ENCODE measurements around the gene ATG13.

Gene ATG13

DNA sequence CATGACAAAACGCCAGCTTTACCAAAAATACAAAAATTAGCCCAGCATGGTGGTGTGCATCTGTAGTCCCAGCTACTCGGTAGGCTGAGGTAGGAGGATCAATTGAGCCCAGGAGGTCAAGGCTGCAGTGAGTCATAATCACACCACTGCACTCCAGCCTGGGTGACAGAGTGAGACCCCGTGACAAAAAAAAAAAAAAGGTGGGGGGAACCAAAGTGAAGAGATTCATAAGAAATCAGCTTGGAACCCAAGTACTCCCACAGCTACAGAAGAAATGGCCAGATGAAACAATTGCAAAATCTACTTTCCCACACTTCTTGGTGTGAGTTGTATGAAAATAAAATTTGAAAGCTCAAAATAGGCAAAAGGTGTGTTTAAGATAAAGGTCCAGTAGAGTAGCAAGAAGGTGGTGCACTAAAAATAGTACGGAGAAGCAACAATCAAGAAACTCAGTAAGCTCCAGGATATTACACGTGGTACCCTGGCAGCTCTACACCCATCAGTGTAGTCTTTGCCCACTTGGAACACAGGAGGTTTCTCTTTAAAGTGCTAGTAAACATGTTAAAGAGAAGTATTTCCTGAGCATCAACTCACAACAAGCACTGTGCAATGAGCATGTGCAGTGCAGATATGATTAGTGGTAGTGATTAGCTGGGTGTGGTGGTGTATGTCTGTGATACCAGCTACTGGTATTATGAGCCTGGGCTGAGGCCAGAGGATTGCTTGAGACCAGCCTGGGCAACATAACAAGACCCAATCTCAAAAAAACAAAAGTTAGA is 5.6 kb upstream of the ATG13 start:
- Histone ChIP-seq H3K27me3 (ENCODE audit: control insufficient read depth, insufficient read depth, low read length) (no peaks in the 10 kb centered on the region), H3K9me3 (ENCODE audit: control insufficient read depth, low read length) (no peaks in the 10 kb centered on the region), H3K9ac (no peak overlapping the region), H3K4me2 (ENCODE audit: low read length) (no peak overlapping the region), H3K4me3 (ENCODE audit: low read depth, low read length) (no peak overlapping the region), H3K27ac (no peak overlapping the region), H2AFZ (no peak overlapping the region), H3K36me3 (ENCODE audit: control insufficient read depth, insufficient read depth, low read length) (no peaks in the 10 kb centered on the region), H3K4me1 (no peaks in the 10 kb centered on the region), H3K79me2 (peaks cover 3% of the 10 kb centered on the region)
- TF ChIP-seq, protein P1, sequence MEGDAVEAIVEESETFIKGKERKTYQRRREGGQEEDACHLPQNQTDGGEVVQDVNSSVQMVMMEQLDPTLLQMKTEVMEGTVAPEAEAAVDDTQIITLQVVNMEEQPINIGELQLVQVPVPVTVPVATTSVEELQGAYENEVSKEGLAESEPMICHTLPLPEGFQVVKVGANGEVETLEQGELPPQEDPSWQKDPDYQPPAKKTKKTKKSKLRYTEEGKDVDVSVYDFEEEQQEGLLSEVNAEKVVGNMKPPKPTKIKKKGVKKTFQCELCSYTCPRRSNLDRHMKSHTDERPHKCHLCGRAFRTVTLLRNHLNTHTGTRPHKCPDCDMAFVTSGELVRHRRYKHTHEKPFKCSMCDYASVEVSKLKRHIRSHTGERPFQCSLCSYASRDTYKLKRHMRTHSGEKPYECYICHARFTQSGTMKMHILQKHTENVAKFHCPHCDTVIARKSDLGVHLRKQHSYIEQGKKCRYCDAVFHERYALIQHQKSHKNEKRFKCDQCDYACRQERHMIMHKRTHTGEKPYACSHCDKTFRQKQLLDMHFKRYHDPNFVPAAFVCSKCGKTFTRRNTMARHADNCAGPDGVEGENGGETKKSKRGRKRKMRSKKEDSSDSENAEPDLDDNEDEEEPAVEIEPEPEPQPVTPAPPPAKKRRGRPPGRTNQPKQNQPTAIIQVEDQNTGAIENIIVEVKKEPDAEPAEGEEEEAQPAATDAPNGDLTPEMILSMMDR (IDR thresholded peaks at IDR 0.05), result no peak

DNA sequence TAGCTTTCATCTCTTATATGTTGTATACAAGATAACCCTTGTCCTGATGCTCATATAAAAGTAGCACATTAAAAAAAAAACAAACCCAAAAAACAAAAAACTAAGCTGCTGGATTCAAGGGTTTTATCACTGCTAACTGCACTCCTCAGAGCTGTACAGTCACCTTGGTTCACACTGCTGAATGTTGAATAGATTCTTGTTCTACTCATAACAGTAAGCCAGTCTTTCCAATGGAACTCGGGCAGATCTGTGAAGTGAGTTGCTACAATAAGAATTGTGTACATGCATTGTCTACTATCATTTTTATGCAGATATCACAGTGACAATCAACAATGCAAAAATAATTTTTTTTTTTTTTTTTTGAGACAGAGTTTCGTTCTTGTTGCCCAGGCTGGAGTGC is 5.0 kb upstream of the ATG13 start:
- no peaks in the 10 kb centered on the region for H3K36me3 ChIP-seq (ENCODE audit: control insufficient read depth, insufficient read depth, low read length)
- no peak overlapping the region for H3K4me3 ChIP-seq (ENCODE audit: low read depth, low read length)
- TF ChIP-seq, protein P1 (IDR thresholded peaks at IDR 0.05), result no peak
- H3K9ac ChIP-seq, result no peak overlapping the region
- H3K79me2 ChIP-seq, result peaks cover 3% of the 10 kb centered on the region
- H3K4me1 ChIP-seq, result no peaks in the 10 kb centered on the region
- H3K27me3 ChIP-seq (ENCODE audit: control insufficient read depth, insufficient read depth, low read length), result no peaks in the 10 kb centered on the region
- no peak overlapping the region for H3K4me2 ChIP-seq (ENCODE audit: low read length)
- no peak overlapping the region for H2AFZ ChIP-seq
- no peak overlapping the region for H3K27ac ChIP-seq
- H3K9me3 ChIP-seq (ENCODE audit: control insufficient read depth, low read length), result no peaks in the 10 kb centered on the region

DNA sequence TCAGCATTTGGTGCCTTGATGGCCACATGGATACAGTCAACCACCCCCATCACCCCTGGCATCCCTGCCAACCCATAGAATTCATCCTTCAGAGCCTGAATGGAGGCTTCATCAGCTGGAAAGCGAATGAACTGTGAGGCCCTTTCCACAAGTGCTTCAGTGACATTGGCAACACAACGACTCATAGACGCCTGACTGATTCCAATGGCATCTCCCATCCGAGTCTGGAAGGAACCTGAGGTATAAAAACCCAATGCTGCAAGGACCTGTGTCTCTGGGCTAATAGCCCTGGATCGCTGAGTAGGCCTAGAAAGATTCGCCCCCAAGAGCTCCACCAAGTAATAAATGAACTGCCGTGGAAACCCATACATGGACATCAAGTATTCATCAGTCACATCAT is 1.6 kb upstream of the ATG13 start:
- no peaks in the 10 kb centered on the region for H3K4me1 ChIP-seq
- H3K4me2 ChIP-seq (ENCODE audit: low read length), result no peak overlapping the region
- no peaks in the 10 kb centered on the region for H3K36me3 ChIP-seq (ENCODE audit: control insufficient read depth, insufficient read depth, low read length)
- TF ChIP-seq, protein P1 (IDR thresholded peaks at IDR 0.05), result no peak
- no peaks in the 10 kb centered on the region for H3K9me3 ChIP-seq (ENCODE audit: control insufficient read depth, low read length)
- H3K27ac ChIP-seq, result no peak overlapping the region
- H3K79me2 ChIP-seq, result peaks cover 11% of the 10 kb centered on the region
- H2AFZ ChIP-seq, result no peak overlapping the region
- H3K9ac ChIP-seq, result no peak overlapping the region
- no peak overlapping the region for H3K4me3 ChIP-seq (ENCODE audit: low read depth, low read length)
- no peaks in the 10 kb centered on the region for H3K27me3 ChIP-seq (ENCODE audit: control insufficient read depth, insufficient read depth, low read length)

DNA sequence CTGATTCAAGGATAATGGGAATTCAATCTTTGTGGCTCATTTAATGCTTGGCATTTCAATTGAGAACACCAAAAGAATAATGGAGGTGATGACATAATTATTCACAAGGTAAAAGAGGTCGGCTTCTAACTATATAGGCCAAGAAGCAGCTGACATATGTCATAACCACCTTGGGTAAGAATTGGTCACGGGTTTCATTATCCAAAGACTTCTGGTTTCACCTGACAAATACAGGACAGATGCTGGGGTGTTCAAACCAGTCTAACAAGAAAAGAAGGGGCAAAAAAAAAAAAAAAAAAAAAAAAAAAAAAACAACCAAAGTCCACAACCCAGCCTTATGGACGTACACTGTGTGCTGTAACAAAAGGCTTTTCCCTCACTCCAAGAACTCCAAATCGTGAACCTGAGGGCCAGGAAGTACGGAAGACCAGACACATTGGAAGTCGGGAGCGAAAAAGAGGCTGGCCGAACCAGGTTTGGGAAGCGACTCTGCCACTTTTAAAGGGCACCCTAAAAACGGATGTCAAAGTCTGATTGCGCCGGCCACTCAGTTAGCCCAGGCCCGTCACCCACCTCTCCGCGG is 711 bp upstream of the ATG13 start:
- Histone ChIP-seq H3K36me3 (ENCODE audit: control insufficient read depth, insufficient read depth, low read length) (no peaks in the 10 kb centered on the region), H3K9ac (no peak overlapping the region), H3K27me3 (ENCODE audit: control insufficient read depth, insufficient read depth, low read length) (no peaks in the 10 kb centered on the region), H2AFZ (peak overlapping the region; percentile 95), H3K4me1 (no peaks in the 10 kb centered on the region), H3K27ac (peak overlapping the region; percentile 97), H3K9me3 (ENCODE audit: control insufficient read depth, low read length) (no peaks in the 10 kb centered on the region), H3K79me2 (peaks cover 11% of the 10 kb centered on the region), H3K4me3 (ENCODE audit: low read depth, low read length) (peak overlapping the region; percentile 88), H3K4me2 (ENCODE audit: low read length) (peak overlapping the region; percentile 78)
- TF ChIP-seq, protein P1 (IDR thresholded peaks at IDR 0.05), result no peak

DNA sequence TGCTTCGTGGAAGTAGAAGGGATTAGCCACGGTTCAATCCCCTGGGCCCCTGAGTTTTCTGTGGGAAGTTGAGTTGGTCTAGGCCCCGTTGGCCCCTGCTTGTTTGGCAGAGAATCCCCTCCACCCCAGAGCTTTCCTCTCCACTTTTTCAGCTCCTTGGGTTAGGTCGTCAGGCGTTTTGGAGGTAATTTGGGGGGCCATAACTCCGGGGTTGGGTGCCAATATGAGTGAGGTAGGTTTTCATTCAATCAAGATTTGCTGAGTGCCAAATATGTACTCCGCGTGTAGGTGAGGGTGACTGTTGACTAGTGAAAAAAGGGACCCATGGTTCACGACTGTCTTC is 590 bp downstream of the ATG13 start:
- Histone ChIP-seq H3K27ac (peak overlapping the region; percentile 97), H3K4me1 (no peaks in the 10 kb centered on the region), H3K36me3 (ENCODE audit: control insufficient read depth, insufficient read depth, low read length) (no peaks in the 10 kb centered on the region)

More for the DNA sequence above, 590 bp downstream of the ATG13 start:
- peak overlapping the region; percentile 95 for H2AFZ ChIP-seq
- H3K4me2 ChIP-seq (ENCODE audit: low read length), result peak overlapping the region; percentile 78
- H3K4me3 ChIP-seq (ENCODE audit: low read depth, low read length), result peak overlapping the region; percentile 88
- TF ChIP-seq, protein P1 (IDR thresholded peaks at IDR 0.05), result no peak
- no peak overlapping the region for H3K9ac ChIP-seq
- no peaks in the 10 kb centered on the region for H3K27me3 ChIP-seq (ENCODE audit: control insufficient read depth, insufficient read depth, low read length)
- H3K79me2 ChIP-seq, result peaks cover 12% of the 10 kb centered on the region
- H3K9me3 ChIP-seq (ENCODE audit: control insufficient read depth, low read length), result no peaks in the 10 kb centered on the region
